GM10248 (cell line): ENCODE results near the gene MYO7A.

Source experiments
- CTCF ChIA-PET: fragments of 300-600 bp; sonication (Branson Sonifier 250); formaldehyde crosslinking; extraction: SDS; loops from one replicate; lab custom pipeline; 2021; ENCODE audit warnings: antibody characterized with exemption; lab: Yijun Ruan, JAX
- POLR2A ChIA-PET: fragments of 350-650 bp; sonication (Branson Sonifier 250); formaldehyde crosslinking; extraction: SDS; loops from one replicate; lab custom pipeline; 2020; ENCODE audit warnings: antibody characterized with exemption; lab: Yijun Ruan, JAX
- DNase-seq: peaks from one replicate; pipeline ENCODE4 v3.0.0; 2012; ENCODE audit errors: extremely low spot score
- CTCF ChIP-seq: IDR thresholded peaks from 2 replicates; pipeline ENCODE4 v1.5.1; 2012; ENCODE audit warnings: mild to moderate bottlenecking, low read depth; ENCODE audit errors: extremely low read depth, missing control alignments, control extremely low read depth

MYO7A gene

GRCh38 chr11:77206264-77207018 lies 78.4 kb downstream of the MYO7A start:
- ChIA-PET POLR2A (no interaction called here), CTCF (interaction anchor here (0.6 kb wide), 1 partner anchor 79 kb away, joined by 3 read pairs; no protein-coding TSS in a partner anchor)
- DNase-seq: no peak
- no peak for TF ChIP-seq CTCF

DNA sequence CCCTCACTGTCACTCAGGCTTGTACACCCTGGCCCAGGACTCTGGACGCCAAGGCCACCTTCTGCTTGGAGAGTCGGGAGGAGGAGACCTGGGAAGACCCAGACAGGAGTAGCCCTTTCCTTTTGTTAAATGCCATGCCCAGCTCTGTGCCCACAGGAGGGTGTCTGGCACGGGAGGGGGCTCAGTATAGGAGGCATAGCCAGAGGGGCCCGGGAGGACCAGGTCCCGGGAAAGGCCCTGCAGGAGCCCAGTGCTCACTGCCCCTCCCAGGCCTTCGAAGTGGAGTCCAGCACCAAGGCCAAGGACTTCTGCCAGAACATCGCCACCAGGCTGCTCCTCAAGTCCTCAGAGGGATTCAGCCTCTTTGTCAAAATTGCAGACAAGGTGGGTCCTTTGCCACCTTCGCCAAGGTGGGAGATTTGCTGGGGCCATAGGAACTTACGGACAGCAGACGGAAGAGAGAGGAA lies 79.0 kb downstream of the MYO7A start:
- POLR2A ChIA-PET: no interaction called here
- DNase-seq: no peak
- CTCF ChIA-PET: no interaction called here
- TF ChIP-seq CTCF: no peak

DNA sequence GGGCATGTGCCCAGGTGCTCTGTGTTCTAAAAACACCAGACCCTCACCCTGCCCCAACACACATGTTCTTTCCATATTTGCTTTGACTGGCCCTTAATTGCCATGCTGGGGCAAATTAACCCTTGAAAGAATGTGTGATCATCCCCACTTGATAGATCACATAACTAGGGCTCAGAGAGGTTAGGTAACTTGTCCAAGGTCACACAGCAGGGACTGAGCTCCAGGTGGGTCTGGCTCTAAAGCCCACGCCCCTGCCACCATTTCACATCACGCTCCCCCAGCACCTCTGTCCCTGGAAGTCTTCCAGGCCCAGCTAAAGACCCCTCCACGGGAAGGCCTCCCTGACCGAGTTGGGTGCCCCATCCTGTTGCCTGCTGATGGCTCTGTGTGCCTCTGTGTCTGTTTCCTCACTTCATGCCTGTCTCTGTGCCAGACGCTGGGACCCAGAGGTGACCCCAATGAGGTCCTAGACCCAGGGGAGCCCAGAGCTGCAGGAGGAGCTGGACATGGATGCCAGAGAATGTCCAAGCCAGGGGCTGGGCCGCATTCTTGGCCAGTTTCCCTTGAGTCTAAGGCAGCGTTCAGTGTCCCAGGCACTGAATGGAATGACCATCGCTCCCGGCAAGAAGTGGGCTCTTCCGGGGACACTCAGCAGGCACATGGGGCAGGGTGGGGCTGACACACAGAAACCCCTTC lies 79.7 kb downstream of the MYO7A start:
- CTCF ChIA-PET: interaction anchor here (1.5 kb wide), 1 partner anchor 23 kb away, joined by 4 read pairs; no protein-coding TSS in a partner anchor
- DNase-seq: no peak
- TF ChIP-seq CTCF: no peak
- POLR2A ChIA-PET: no interaction called here

DNA sequence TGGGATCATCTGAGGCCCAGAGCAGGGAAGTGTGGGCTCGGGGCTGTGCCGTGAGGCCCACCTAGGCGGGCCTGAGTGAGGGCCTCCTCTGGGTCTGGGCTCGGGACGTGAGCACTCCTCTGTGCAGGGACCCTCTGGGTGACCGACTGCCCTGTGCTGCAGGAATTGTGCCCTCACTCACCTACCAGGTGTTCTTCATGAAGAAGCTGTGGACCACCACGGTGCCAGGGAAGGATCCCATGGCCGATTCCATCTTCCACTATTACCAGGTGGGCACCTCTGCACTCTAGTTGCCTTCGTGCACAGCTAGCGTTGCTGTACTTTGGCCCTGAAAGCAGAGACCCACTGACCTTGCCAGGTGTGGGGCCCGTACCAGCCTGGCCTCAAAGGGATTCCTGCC lies 80.5 kb downstream of the MYO7A start:
- TF ChIP-seq CTCF: no peak
- DNase-seq: no peak
- CTCF ChIA-PET: interaction anchor here (1.5 kb wide), 1 partner anchor 23 kb away, joined by 4 read pairs; no protein-coding TSS in a partner anchor
- POLR2A ChIA-PET: no interaction called here

GRCh38 chr11:77209663-77210062 lies 81.6 kb downstream of the MYO7A start:
- POLR2A ChIA-PET: no interaction called here
- no peak for TF ChIP-seq CTCF
- CTCF ChIA-PET: no interaction called here
- DNase-seq: no peak

DNA sequence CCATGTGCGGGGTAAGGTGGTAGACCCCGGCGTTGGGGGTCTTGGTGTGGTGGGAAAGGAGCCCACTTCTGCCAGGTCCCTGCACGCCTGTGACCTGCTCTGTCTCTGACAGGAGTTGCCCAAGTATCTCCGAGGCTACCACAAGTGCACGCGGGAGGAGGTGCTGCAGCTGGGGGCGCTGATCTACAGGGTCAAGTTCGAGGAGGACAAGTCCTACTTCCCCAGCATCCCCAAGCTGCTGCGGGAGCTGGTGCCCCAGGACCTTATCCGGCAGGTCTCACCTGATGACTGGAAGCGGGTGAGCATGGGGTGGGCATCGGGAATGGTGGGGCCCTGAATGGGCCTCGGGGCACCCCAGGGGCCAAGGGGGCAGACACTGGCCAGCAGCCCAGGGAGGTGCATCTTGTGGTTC lies 83.0 kb downstream of the MYO7A start:
- CTCF ChIA-PET: interaction anchor here (0.7 to 2.0 kb wide), 3 partner anchors 10 to 67 kb away, joined by 3 to 5 read pairs (median 4); no protein-coding TSS in a partner anchor
- no peak for DNase-seq
- no peak for TF ChIP-seq CTCF
- POLR2A ChIA-PET: no interaction called here
